ENCODE measurements around the gene XKR3. TPM values are rescaled to one million over a fixed set of nuclear protein-coding genes. Genes with fewer than 3 reads are reported as not detected.
"Not testable (repeated sequence)": the region's sequence is repeated elsewhere in the genome, so short reads cannot be mapped to it uniquely, and the experiment has no call there.

XKR3 gene
- total RNA-seq, 1 donor from 2014 or later = not detected

- H3K27ac Mint-ChIP-seq (ENCODE audit: unreplicated experiment); H3K27me3 Mint-ChIP-seq (ENCODE audit: unreplicated experiment); DNase-seq (ENCODE audit: low spot score); H3K4me3 Mint-ChIP-seq (ENCODE audit: unreplicated experiment); H3K36me3 Mint-ChIP-seq (ENCODE audit: low read depth, unreplicated experiment); H3K9me3 Mint-ChIP-seq (ENCODE audit: unreplicated experiment); H3K4me1 Mint-ChIP-seq (ENCODE audit: unreplicated experiment): not testable (repeated sequence)
These were observed 90.9 kb downstream of the XKR3 start for GRCh38 chr22:16734271-16734670.

Other genes with a start within 250 kb of the XKR3 start
- not detected for gene CCT8L2, start 232.6 kb downstream of the XKR3 start, total RNA-seq (ENCODE audit: unreplicated experiment)
- 0.36 TPM for gene GAB4, start 182.8 kb upstream of the XKR3 start, total RNA-seq (ENCODE audit: unreplicated experiment)

All from endothelial cell (in vitro differentiated cells).